CD4-positive, alpha-beta T cell treated with Interleukin-17A for 1 hour (primary cell): Measurements from ENCODE around the gene ZNF593OS.

Experiments used
- DNase-seq: peaks from one replicate; pipeline ENCODE4 v3.0.0-alpha.2; 2020

The ZNF593OS gene

DNA sequence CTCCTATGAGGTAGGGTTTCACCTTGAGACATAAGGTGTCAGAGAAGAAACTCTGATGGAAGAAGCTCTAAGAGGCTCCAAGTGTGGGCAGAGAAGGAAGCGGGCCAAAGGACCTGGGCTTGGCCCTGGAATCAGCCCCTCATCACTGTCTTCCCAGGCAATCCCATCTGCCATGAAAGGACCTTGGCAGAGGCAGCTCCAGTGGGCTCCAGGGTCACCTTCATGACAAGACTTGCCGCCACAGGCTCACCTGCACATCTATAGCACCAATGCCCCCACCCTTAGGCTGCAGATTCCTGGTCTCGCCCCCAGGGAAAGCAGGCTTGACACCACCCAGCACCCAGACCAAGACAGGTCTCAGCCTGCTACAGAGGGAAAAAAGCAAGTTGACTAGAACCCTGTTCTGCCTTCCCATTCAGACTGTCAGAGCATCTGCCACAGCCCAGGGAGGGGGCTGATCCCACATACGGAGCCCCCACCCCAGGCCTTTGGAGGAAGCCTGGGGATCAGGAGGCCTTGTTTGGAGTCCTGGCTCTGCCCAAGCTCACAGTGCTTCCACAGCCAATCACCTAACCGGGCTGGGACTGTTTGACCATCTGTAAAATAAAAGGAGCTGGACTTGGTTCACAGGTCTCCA is 13.2 kb downstream of the ZNF593OS start:
- no peak for DNase-seq

DNA sequence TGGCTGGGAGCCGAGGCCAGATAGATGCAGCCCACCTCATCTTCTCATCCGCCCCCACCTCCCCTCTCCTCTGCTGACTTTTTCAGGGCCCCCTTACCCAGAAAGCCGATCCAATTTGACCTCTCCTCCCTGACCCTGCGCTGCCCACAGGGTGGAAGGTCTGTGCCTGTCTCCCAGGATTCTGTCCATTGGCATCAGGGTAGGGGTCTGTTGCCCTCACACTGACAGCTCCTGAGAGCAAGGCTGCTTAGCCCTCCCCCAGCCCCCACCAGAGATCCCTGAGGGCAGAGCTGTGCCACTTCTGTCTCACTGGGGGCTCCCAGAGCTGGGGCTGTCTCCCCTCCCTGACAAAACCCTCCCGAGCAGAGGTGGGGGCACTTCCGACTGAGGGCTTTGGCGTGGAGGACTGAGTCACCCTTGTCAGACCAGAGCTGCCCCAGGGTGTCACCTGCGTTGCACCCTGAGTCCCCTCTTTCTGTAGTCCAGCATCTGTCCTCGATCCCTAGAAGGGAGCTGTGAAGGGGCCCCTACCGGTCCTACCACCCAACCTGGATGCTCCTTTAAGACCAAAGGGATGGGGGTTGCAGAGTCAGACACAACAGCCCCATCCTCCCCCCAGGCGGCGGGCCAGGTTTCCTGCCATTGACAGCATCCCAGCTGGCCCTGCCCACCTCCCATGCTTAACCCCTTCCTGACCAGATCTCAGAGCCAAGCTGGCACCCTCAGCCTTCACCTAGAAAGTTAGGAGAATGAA is 15.2 kb downstream of the ZNF593OS start:
- DNase-seq = no peak

DNA sequence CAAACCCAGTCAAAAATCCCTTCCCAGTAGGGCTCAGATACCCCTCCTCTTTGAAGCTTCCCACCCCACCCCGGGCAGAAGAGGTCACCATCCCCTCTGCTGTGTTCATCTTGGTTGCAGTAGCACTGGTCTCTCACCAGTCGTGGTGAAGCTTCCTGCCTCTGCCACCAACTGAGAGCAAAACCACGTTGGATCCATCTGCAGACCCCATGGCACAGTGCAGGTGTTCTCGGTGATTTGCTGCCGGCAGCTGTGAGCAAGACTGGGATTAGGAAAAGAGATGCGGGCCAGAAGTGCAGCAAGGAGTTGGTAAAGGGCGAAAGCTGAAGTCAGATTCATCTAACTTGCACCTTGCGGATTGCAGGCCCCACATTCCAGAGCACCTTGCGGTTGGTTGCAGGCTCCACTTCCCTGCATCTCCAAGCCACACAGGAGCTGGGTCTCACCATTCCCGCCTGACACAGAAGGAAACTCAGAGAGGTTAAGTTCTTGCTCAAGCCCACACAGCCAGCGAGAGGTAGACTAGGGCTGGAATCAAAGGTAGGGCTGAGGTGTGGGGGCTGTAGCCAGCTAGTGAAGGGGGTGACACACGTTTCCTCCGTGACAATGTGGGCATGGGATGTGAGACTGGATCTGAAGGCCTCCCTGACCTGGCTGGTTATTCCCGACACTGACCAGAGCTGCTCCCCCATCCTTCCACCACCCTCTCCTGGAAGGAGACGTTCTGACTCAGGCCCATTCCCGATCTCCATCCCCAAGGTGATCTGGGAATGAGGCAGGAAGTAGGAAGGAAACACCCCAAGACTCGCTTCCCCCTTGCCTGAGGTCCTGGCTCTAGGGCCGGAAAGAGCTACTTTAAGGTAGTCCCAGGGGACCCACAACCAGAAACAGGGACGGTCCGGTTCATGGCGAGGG is 16.0 kb downstream of the ZNF593OS start:
- no peak for DNase-seq

DNA sequence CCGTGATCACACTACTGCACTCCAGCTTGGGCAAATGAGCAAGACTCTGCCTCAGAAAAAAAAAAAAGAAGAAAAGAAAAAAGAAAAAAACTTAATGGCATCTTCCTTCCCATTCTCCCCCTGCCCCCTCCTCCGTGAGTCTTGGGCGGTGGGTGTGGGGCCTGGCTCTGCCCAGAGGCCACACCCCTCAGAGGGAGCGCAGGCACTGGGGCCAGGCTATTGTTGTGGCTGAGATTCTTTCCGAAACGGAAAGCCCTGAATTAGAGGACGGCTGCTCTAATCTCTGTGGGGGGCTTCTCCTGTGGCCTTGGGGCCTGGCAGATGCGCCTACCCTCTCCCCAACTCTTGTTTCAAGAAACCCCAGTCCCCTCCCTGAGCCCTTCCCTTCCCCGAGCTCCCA is 16.9 kb downstream of the ZNF593OS start:
- DNase-seq = no peak

DNA sequence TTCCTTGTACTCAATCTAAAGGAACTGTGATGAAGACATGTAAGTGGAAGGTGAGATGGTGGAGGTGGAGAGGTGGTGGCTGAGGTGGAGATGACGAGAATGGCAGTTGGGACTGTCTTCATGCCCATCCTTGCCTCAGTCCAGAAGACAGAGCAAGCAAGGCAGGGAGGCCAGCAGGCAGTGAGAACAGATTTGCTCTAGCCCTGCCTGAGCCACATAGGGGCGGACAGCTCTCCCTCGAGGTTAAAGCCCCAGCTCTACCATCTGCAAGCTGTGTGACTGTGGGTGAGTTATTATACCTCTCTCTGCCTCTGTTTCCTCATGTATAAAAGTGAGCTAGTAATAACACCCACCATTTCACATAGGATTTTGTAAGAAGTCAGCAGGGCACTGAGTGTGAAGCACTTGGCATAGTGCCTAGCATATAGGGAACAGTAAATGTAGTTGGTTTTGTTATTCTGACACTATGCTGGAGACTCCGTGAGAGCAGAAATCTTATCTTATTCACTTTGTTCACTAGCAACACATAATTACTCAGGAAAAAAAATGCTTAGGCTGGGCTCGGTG is 17.6 kb downstream of the ZNF593OS start:
- no peak for DNase-seq

DNA sequence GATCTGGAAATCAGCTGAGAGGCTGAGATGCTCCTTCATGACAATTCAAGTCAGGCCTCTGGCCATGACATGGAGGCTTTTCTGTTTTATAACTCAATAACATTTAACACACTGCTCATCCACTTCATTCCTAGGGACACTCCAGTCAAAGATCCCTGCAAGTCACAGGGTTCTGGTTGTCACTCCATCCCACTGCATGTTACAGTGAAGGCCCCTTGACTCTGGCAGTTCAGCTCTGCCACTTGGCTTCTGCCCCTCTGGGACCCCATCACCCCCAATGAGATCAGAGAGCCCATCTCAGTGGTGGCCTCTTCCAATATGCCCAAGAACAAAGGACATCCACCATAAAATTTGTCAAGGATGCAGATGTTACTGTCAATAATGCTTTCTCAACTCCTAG is 22.7 kb downstream of the ZNF593OS start:
- no peak for DNase-seq

DNA sequence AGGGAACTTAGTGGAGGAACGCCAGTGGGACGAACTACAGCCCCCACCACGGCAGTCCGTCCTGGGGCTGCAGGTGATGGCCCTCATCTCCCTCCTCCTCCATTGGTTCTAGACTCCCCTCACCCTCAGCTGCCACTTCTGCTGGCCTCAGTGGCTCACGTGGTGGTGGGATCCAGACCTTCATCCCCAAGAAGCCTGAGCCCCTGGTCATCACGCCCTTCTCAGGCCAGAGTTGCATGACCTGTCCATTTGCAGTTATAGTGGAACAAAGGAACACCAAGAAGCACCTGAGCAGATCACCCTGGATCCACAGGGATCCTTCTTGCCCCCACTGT is 25.7 kb downstream of the ZNF593OS start:
- DNase-seq = no peak

DNA sequence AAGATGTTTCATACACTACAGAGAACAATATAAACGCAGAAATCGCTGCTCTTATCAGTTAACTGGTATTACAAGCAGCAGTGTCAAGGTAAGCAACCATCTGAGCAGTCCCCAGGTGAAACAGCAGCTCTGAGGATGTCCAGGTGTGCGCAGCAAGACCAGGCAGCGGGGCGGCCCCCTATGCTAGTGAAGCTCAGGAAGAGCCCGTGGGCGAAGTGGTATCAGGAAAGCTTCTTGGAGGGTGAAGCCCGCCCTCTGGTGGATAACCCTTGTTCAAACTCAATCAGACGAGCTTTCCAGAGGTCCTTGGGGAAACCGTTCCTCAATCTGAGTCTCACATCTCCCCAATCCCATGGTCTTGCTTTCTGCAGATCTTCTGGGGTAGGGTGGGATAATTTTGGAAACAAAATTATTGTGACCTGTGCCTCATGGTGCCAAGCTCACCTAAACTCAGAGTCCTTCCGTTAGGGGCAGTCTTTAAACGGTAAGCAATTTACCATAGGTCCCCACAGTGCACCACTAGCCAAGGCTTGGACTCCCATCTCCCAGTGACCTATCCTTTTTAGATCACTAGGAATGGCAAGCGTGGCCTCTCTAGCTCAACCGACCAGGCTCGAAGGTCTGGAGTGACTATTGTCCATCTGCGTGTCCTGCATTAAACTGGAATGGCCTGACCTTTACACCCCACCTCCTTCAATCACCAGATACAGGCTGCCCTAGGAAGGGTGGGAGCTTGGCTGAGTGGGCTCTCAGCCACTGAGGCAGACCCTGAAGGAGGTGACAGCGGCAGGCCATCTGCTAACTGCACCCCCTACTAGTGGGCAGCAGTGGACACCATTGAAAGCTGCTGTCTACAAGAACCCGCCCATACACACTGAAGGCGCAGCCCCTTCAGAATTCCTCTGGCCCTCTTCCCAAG is 26.3 kb downstream of the ZNF593OS start:
- peak; percentile 81 for DNase-seq

DNA sequence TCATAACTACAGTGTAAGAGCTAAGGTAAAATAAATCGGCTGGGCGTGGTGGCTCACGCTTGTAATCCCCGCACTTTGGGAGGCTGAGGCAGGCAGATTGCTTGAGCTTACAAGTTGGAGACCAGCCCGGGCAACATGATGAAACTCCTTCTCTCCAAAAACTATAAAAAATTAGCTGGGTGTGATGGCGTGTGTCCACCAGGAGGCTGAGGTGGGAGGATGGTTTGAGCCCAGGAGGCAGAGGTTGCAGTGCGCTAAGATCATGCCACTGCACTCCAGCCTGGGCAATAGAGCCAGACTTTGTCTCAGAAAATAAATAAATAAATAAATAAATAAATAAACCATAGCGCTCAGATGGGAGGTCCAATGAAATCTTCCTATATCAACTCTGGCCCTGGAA is 29.5 kb downstream of the ZNF593OS start:
- no peak for DNase-seq

DNA sequence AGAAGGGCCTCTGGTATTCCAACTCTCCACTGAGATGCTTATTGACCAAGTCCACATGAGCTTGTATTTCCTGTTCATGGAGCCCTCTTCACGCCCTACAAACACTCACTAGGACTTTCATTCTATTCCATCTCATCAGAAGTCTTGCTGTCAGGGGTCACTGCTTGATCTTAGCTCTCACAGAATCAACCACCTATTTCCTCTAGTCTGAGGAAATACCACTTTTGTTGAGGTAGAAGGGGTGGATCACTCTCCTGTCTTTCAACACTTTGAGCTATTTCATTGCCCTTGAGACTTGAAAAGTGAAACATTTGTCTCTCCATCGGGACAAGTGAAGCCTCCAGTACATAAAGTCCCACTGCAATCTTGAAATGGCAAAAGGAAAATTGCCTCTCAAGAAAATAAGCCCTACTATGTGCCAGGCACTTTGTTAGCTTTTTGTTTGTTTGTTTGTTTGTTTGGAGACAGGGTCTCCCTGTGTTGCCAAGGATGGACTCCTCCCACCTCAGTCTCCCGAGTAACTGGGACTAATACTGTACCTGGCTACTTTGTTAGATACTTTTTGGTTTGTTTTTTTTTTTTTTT is 32.6 kb downstream of the ZNF593OS start:
- DNase-seq = no peak

DNA sequence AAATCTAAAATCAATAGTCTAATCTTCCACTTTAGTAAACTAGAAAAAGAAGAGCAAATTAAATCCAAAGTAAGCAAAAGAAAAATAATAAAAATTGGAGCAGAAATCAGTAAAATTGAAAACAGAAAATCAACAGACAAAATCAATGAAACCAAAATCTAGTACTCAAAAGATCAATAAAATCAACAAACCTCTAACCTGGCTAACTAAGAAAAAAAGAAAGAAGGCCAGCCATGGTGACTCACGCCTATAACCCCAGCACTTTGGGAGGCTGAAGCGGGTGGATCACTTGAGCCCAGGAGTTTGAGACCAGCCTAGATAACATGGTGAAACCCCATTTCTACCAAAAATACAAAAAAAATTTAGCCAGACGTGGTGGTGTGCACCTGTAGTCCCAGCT is 37.2 kb downstream of the ZNF593OS start:
- DNase-seq = no peak

DNA sequence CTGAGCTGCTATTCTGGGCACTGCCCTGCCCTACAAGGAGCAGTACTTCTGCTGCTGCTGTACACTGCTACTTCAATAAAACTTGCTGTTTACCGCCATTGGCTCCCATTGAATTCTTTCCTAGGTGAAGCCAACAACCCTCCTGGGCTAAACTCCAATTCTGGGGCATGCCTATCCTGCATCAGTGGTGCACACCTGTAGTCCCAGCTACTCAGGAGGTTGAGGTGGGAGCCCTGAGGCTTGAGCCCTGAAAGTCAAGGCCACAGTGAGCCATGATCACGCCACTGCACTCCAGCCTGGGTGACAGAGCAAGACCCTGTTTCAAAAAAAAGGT is 38.8 kb downstream of the ZNF593OS start:
- DNase-seq = no peak

DNA sequence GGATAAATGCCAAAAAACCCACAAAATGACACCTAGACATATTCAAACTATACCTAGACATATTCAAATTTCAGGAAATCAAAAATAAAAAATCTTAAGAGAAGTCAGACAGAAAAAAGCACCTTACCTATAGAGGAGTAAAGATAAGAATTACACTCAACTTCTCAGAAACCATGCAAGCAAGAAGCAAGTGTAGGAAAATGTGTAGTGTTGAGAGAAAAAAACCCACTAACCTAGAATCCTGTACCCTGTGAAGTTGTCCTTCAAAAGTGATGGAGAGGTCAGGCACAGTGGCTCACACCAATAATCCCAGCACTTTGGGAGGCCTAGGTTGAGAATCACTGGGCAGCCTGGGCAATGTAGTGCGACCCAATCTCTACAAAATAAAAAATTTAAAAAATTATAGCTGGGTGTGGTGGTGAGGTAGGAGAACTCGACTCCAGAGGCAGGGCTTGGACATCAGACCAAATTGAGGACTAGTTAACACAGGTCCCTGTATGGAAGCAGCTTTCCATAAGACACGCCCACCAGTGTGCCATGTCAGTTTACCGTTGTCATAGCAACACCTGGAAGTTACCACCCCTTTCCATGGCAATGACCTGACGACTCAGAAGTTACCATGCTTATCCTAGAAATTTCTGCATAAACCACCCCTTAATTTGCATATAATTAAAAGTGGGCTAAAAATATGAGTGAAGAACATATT is 39.4 kb downstream of the ZNF593OS start:
- no peak for DNase-seq

DNA sequence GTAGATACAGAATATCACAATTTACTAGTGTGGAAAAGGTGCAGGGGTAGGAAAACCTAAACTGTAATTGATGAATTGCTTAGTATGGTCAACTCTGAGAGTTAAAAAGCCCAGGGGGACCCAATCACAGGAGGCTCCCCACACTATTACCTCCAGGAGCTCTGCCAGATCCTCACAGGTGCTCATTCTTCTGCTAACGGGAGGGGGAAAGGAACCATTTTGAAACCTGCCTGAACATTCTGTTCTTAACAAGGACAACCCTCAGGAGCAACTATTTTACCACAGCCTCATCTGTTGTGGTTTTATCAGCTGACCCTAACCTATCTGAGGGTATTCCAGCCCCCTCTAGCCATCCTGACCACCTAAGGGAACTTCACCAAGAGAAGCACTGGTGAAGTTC is 40.9 kb downstream of the ZNF593OS start:
- DNase-seq = no peak

DNA sequence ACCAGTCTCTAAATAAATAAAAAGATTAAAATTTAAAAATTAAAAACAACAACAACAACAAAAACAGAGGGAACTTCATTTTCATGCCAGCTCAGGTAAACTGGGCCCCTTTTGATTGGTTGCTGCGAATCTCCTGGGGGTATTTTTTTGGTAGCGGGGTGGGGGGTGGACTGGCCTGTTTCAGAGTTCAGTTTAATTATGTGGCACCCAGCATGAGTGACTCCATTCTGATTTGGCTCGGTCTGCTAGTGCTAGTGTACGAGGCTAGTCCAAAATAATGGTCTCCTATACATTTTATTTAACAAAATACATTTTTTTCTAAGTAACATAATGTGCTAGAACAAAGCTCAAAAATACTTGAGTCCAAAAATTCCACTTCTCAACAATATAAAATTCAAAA is 41.9 kb downstream of the ZNF593OS start:
- DNase-seq = no peak

DNA sequence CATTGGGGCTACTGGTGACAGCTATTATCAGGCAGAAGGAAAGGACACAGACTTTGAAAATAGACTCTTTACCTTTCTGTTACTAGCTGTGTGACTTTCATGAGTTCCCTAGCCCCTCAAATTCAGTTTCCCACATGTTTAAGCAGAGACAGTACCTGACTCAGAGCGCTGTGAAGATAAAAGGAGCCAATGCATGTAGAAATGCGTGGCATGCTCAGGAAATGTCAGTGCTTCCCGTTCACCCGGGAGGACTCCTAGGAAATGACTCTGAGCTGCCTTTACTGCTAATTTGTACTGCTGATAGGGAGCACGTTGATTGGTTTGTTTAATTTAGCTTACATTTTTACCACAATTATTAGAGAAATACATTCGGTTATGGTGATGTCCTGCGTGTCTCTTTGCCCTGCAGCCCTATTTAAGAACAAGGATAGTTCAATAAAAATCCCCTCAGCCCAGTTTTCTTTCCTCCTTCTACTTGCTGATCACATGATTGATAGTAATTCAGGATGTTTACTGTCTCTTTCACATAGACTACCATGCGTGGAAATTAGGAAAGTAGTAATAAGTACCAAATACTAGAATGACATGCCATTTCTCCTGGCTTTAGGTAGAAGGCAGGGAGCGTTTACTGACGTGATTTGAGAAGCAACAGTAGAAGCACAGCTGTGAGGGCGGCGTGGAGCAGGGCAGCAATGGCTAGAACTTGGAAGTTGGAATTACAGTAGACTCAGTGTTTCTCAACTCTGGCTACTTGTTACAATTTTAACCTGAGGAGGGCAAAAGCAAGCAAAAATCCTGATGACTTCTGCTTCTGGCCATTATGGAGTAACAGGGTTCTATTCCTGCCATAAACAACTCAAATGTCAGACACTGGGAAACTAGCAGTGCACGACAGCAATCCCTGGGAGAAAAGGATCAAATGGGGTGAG is 44.1 kb downstream of the ZNF593OS start:
- DNase-seq = peak; percentile 20

DNA sequence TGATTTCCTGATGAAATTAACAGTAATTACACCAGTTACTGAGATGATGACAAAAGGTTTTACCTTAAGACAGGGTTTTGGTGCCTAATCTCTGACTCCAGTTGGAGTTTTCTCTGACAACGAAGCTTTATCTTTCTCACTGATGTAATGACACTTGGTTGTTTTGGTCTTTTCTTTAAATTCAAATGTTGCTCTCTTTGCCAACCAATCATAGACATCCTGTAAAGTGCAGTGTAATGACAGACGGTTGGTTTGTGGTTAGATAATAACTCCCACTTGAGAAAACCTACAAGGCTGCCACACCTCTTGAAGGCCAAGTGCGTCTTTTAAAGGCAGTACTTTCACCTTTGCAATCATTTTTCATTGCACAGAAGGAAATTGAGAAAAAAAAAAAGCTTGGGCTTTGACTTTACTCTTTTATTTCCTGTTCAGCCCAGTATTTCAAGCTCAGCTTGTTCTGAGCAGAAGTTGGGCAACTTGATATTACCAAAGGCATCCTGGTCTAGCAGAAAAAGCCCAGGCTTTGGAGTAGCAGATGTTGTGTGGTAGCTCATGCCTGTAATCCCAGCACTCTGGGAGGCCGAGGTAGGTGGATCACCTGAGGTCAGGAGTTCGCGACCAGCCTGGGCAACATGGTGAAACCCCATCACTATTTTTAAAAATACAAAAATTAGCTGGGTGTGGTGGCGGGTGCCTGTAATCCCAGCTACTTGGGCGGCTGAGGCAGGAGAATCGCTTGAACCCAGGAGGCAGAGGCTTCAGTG is 45.1 kb downstream of the ZNF593OS start:
- DNase-seq = peak; percentile 92

DNA sequence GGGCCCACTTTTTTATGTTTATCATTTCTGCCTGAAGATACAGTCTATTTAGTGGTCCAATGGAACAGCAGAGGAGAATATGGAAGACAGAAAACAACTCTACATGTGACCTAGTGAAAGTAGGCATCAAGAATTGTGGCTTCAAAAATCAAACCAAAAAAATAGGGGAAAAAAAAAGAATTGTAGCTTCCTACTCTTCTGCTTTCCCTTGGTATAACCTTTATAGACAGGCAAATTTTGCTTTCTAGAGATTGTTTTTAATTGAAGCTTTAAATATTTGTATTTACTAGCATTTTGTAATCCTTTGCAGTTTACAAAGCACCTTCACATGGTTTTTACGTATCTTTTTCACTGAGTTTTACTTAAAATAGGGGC is 45.7 kb downstream of the ZNF593OS start:
- no peak for DNase-seq

DNA sequence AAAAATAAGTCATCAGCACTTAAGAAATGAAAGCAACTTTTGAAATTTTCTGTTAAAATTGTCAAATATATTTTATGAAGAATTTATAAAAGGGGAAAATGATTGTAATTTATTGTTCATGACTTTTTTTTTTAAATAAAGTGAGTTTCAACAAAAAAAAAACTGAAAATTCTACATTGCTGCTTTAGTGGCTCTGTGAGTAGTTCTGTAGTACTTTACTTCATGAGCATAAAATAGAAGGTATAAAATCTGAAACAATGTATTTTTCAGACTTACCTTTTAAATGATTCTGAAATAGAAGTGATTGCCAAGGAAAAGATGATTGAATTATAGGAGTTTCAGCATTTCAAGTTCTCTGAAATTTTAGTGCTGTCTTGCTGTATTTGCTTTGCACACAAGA is 46.2 kb downstream of the ZNF593OS start:
- no peak for DNase-seq
